GM12865 (cell line): ENCODE results near the gene KRT32.

Experiments used
- DNase-seq: peaks from one replicate; pipeline ENCODE4 v3.0.0; 2010; ENCODE audit warnings: low read depth
- H3K4me3 ChIP-seq: 2 replicates; pipeline ENCODE4 v1.5.1; 2011; ENCODE audit warnings: mild to moderate bottlenecking, low read depth, low read length, control low read depth
- TF ChIP-seq, protein P1 (sequence below): IDR thresholded peaks from 2 replicates; pipeline ENCODE4 v1.5.1; 2011; ENCODE audit warnings: low read length, control low read depth, low read depth, inconsistent platforms; ENCODE audit not compliant: insufficient read depth; ENCODE audit errors: missing control alignments

Gene KRT32

GRCh38 chr17:41455236-41455635 is 11.9 kb downstream of the KRT32 start:
- TF ChIP-seq, protein P1, sequence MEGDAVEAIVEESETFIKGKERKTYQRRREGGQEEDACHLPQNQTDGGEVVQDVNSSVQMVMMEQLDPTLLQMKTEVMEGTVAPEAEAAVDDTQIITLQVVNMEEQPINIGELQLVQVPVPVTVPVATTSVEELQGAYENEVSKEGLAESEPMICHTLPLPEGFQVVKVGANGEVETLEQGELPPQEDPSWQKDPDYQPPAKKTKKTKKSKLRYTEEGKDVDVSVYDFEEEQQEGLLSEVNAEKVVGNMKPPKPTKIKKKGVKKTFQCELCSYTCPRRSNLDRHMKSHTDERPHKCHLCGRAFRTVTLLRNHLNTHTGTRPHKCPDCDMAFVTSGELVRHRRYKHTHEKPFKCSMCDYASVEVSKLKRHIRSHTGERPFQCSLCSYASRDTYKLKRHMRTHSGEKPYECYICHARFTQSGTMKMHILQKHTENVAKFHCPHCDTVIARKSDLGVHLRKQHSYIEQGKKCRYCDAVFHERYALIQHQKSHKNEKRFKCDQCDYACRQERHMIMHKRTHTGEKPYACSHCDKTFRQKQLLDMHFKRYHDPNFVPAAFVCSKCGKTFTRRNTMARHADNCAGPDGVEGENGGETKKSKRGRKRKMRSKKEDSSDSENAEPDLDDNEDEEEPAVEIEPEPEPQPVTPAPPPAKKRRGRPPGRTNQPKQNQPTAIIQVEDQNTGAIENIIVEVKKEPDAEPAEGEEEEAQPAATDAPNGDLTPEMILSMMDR = no peak
- DNase-seq = no peak
- no peak overlapping the region for H3K4me3 ChIP-seq

- no peak overlapping the region for H3K4me3 ChIP-seq
- no peak for DNase-seq
- TF ChIP-seq, protein P1 = no peak
These were observed 14.1 kb downstream of the KRT32 start for GRCh38 chr17:41453066-41453465.

GRCh38 chr17:41452281-41452680 is 14.9 kb downstream of the KRT32 start:
- no peak for DNase-seq
- TF ChIP-seq, protein P1 = no peak
- H3K4me3 ChIP-seq = no peak overlapping the region

- H3K4me3 ChIP-seq = no peak overlapping the region
- no peak for DNase-seq
- TF ChIP-seq, protein P1 = no peak
These were observed 15.9 kb downstream of the KRT32 start for GRCh38 chr17:41451154-41451728.

DNA sequence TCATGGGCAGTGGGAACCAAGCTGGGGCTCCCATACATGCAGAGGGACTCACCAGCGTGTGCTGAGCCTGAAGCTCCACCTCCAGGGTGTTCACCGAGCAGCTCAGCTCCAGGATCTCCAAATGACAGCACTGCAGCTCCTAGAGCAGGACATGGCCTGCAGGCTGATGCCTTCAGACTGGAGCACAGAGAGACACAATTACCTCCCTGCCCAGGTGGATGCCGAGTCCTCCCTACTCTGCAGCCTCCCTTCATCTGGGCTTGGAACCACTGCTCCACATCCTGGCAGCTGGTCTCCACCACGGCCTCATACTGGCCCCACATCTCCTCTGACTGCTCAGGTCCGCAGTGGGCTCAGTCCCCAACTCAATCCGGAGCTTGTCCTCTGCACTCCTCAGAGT is 18.2 kb downstream of the KRT32 start:
- H3K4me3 ChIP-seq = no peak overlapping the region
- TF ChIP-seq, protein P1 = no peak
- no peak for DNase-seq

DNA sequence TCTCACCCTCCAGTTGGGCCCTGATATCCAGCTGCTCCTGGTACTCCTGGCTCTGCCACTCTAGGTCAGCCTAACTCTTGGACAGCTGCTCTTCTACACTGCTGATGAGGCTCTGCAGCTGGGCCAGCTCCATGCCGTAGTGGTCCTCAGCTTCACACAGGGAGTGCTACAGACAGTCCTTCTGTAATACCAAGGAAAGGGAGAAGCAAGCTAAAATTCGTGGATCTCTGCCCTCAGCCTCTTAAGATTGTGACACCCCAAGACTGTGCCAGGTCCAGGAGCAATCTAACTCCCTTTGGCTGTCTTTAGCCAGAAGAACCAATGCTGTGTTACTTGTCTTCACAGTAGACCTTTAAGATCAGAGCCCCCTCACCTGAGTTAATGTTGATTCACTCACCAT is 18.7 kb downstream of the KRT32 start:
- DNase-seq = no peak
- no peak overlapping the region for H3K4me3 ChIP-seq
- TF ChIP-seq, protein P1 = no peak

DNA sequence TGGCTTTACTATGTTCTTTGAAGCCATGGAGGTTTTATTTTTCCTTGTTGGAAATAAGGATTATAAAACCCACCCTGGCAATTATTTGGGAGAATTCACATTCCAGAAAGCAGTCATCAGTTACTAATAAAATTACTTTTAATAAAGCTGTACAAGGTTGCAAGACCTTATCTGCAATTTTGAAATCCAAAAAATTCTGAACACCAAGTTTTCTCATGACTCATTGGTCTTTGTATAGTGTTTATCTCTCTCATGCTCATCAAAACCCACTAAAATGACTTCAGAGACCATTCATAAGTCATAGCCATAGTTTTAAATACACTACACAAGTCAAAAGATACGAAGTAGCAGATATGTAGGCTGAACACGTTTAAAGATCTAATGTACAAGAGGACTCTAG is 20.4 kb downstream of the KRT32 start:
- H3K4me3 ChIP-seq = no peak overlapping the region
- TF ChIP-seq, protein P1 = no peak
- no peak for DNase-seq
